Large intestine (tissue), 12 donors: ENCODE data around the gene SLC17A2. TPM values are rescaled to one million over a fixed set of nuclear protein-coding genes. Genes with fewer than 3 reads are reported as not detected.
A peak's percentile ranks its signal among the peaks of the same experiment; 100 is the strongest.

Source experiments
- DNase-seq, 2 donors: peaks; one replicate each; pipeline versions ENCODE4 v3.0.0 to v3.0.0-alpha.2; 2013
- H3K27ac ChIP-seq: one replicate; pipeline ENCODE4 v1.5.1; 2013; ENCODE audit warnings: low read length
- H3K27me3 ChIP-seq: 2 replicates; pipeline ENCODE4 v1.6.1; 2013; ENCODE audit warnings: low read length; ENCODE audit not compliant: control insufficient read depth, insufficient read depth
- H3K36me3 ChIP-seq: 2 replicates; pipeline ENCODE4 v1.6.1; 2013; ENCODE audit warnings: low read length; ENCODE audit not compliant: control insufficient read depth, insufficient read depth
- H3K4me1 ChIP-seq: one replicate; pipeline ENCODE4 v1.6.1; 2013; ENCODE audit warnings: low read length; ENCODE audit not compliant: control insufficient read depth, insufficient read depth
- H3K4me3 ChIP-seq: one replicate; pipeline ENCODE4 v1.5.1; 2013; ENCODE audit warnings: low read length
- H3K9me3 ChIP-seq: one replicate; pipeline ENCODE4 v1.6.1; 2013; ENCODE audit warnings: mild to moderate bottlenecking, low read depth, low read length, moderate library complexity; ENCODE audit not compliant: control insufficient read depth
- WGBS: methylation state at CpG from one replicate; pipeline ENCODE4 v1.1.5; 2013; ENCODE audit warnings: low lambda C conversion rate; ENCODE audit not compliant: insufficient coverage; 5-methylcytosine and 5-hydroxymethylcytosine counted together
- long read RNA-seq, 11 donors: transcript quantifications; one replicate each; lab custom pipeline, GENCODE V29; 2026
- polyA plus RNA-seq: library from polyadenylated mRNA; unstranded; fragments of 120-200 nt; gene quantifications from one replicate; pipeline ENCODE4 v1.2.1, GENCODE V29; 2013

SLC17A2 gene
- polyA plus RNA-seq: 0.01 TPM
- long read RNA-seq, donor 1, partial matches to known transcripts: 38 of 38 reads
- long read RNA-seq, donor 1, other reads (novel, unspliced or antisense): 0 of 38 reads
- long read RNA-seq, donor 2, partial matches to known transcripts: 70 of 70 reads
- long read RNA-seq, donor 2, other reads (novel, unspliced or antisense): 0 of 70 reads
- long read RNA-seq, donor 3, partial matches to known transcripts: 211 of 211 reads
- long read RNA-seq, donor 3, other reads (novel, unspliced or antisense): 0 of 211 reads
- long read RNA-seq, donor 4: 0 reads
- long read RNA-seq, donor 5: 0 reads
- long read RNA-seq, donor 6, partial matches to known transcripts: 107 of 107 reads
- long read RNA-seq, donor 6, other reads (novel, unspliced or antisense): 0 of 107 reads
- long read RNA-seq, donor 7: 0 reads
- long read RNA-seq, donor 8, partial matches to known transcripts: 265 of 265 reads
- long read RNA-seq, donor 8, other reads (novel, unspliced or antisense): 0 of 265 reads
- long read RNA-seq, donor 9: 0 reads
- long read RNA-seq, donor 10, partial matches to known transcripts: 138 of 138 reads
- long read RNA-seq, donor 10, other reads (novel, unspliced or antisense): 0 of 138 reads
- long read RNA-seq, donor 11: 0 reads

GRCh38 chr6:25930532-25931410 is at the start of gene SLC17A2:
SLC17A2 (minus strand) TSS chr6:25930691; CDS start chr6:25925796, 4,895 bp downstream.
- no peak within 1 kb of the TSS for H3K27ac ChIP-seq
- peak in 1 of 2 donors; percentile 30 for DNase-seq
- 40% methylated on average over 2 of the region's 9 CpGs for WGBS

DNA sequence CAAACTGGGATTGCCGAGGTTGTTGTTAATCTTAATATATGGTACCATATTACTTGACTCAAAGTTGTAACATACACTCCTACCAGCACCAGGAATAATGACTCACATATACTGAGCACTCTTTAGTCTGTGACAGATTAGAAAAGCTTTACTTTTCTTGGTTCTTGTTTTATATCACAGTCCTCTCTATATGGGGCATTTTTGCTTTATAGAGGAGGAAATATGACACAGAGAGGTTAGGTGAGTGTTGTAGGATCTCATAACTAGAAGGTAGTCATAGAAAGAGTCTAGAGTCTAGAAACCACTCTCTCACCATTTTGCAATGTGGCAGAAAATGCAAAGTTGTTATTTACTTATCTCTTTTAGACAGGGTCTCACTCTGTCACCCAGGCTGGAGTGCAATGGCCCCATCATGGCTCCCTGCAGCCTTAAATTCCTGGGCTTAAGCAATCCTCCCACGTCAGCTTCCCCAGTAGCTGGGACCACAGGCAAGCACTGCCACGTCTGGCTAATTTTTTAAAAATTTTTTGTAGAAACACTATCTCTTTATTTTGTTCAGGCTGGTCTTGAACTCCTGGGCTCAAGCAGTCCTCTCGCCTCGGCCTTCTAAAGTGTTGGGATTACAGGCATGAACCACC is 45.6 kb upstream of the SLC17A2 start:
- Histone ChIP-seq H3K9me3 (no peaks in the 10 kb centered on the region), H3K4me3 (no peak overlapping the region), H3K36me3 (peaks cover 70% of the 10 kb centered on the region), H3K27me3 (no peaks in the 10 kb centered on the region), H3K4me1 (peaks cover 4% of the 10 kb centered on the region), H3K27ac (no peak overlapping the region)
- DNase-seq: no peak
- 60% methylated on average over 1 of the region's 5 CpGs for whole genome bisulfite sequencing

More at GRCh38 chr6:25930532-25931410, at the start of gene SLC17A2:
- no peaks in the 10 kb centered on the region for H3K9me3 ChIP-seq
- no peaks in the 10 kb centered on the region for H3K27me3 ChIP-seq
- peaks cover 14% of the 10 kb centered on the region for H3K4me1 ChIP-seq
- H3K36me3 ChIP-seq: no peaks in the 10 kb centered on the region
- H3K4me3 ChIP-seq: no peak within 1 kb of the TSS

- H3K4me3 ChIP-seq: no peak overlapping the region
- H3K27me3 ChIP-seq: no peaks in the 10 kb centered on the region
- H3K36me3 ChIP-seq: peaks cover 80% of the 10 kb centered on the region
- 100% methylated on average over 1 of the region's 2 CpGs for WGBS
- no peaks in the 10 kb centered on the region for H3K4me1 ChIP-seq
- no peak overlapping the region for H3K27ac ChIP-seq
- no peaks in the 10 kb centered on the region for H3K9me3 ChIP-seq
- no peak for DNase-seq
These were observed 43.5 kb upstream of the SLC17A2 start for GRCh38 chr6:25973923-25974555.

DNA sequence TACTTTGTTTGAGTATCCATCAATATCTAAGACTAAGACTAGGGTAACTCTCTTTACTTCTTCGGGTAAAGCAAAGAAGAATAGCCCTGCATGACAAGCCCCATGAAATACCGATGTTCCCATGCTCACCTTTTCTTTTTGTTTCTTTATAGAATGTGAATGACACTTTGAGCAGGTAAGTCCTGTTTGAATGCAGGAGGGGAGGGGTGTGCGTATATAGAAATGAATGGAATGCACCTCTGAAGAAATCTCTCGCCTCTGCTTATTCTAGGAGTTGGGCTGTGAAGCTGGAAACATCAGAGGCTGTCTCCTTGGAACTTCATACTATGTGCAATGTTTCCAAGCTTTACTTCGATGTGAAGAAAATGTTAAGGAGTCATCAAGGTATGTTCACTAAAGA is 42.4 kb upstream of the SLC17A2 start:
- H3K4me3 ChIP-seq: no peak overlapping the region
- H3K36me3 ChIP-seq: peaks cover 82% of the 10 kb centered on the region
- H3K27me3 ChIP-seq: no peaks in the 10 kb centered on the region
- DNase-seq: no peak
- no peaks in the 10 kb centered on the region for H3K9me3 ChIP-seq
- H3K27ac ChIP-seq: no peak overlapping the region
- 100% methylated on average over 1 of the region's 5 CpGs for WGBS
- peaks cover under 1% of the 10 kb centered on the region for H3K4me1 ChIP-seq

DNA sequence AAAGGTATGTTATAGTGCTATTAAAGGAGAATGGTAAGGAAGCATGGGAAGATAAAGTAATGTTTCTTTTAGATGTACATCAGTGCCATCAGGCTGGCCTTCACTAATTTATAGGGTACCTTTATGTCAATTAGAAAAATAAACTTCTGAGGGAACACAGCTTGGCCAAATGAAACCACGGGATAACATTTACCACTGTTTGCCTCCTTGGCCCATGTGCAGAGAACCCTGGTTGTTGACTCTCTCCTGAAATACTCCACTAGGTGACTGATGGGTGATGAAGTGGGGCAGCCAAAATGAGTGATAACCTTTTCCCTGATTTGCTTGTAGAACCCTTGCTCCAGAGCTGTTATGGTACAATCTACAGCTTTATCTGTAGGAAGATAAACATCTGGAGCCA is 41.6 kb upstream of the SLC17A2 start:
- no peak for DNase-seq
- Histone ChIP-seq H3K4me1 (peaks cover 5% of the 10 kb centered on the region), H3K9me3 (no peaks in the 10 kb centered on the region), H3K36me3 (peaks cover 84% of the 10 kb centered on the region), H3K27ac (no peak overlapping the region), H3K4me3 (no peak overlapping the region), H3K27me3 (no peaks in the 10 kb centered on the region)
- WGBS: no CpG with 5 or more reads among the region's 1 CpG

DNA sequence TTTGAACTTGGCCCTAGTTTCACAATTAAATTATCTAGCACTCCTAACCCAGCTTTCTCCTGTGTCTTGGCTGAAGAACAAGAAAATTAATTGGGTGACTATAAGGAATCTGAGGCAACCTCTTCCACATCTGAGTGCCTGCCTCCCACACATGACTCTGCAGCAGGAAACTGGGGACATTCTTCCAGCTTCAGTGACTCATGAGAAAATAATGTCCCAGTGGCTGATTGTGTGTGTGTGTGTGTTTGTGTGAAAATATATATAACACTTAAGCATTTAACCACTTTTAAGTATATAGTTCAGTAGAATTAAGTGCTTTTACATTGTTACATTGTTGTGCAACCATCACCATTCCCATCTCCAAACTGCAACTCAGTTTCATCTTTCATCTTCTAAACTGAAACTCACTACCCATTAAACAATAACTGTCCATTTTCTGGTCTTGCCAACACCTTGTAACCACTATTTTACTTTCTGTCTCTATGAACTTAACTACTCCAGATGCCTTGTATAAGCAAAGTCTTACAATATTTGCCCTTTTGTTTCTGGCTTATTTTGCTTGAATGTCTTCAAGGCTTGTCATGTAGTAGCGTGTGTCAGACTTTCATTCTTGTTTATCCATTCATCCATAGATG is 40.8 kb upstream of the SLC17A2 start:
- no peak overlapping the region for H3K4me3 ChIP-seq
- H3K4me1 ChIP-seq: peaks cover 5% of the 10 kb centered on the region
- no peaks in the 10 kb centered on the region for H3K9me3 ChIP-seq
- peak overlapping the region; percentile 39 for H3K27ac ChIP-seq
- peak; percentile 41 to 65 for DNase-seq
- H3K36me3 ChIP-seq: peaks cover 84% of the 10 kb centered on the region
- no CpG with 5 or more reads among the region's 1 CpG for WGBS
- no peaks in the 10 kb centered on the region for H3K27me3 ChIP-seq

DNA sequence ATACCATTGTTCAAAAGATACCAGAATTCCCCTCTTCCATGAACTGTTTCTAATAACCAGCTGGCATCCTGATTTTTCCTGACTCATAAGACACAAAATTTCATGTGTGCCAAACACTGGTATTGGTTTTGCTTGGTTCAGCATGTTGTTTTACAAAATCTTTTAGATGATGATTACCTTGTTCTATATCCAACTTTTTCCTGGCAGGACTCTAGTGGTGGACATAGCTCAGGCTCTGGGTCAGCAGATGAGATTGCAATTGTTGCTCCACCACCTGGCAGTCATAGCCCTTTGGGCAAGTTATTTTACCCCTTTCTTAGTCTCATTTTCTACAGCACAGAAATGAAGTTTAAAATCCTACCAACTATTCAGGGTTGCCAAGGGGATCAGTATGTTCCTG is 38.3 kb upstream of the SLC17A2 start:
- Histone ChIP-seq H3K4me3 (no peak overlapping the region), H3K4me1 (peaks cover 12% of the 10 kb centered on the region), H3K36me3 (peaks cover 62% of the 10 kb centered on the region), H3K9me3 (no peaks in the 10 kb centered on the region), H3K27me3 (no peaks in the 10 kb centered on the region), H3K27ac (no peak overlapping the region)
- no peak for DNase-seq

GRCh38 chr6:25966711-25967110 is 36.2 kb upstream of the SLC17A2 start:
- no CpG with 5 or more reads among the region's 9 CpGs for WGBS
- H3K36me3 ChIP-seq: peaks cover 44% of the 10 kb centered on the region
- H3K27ac ChIP-seq: no peak overlapping the region
- peaks cover 18% of the 10 kb centered on the region for H3K4me1 ChIP-seq
- no peak overlapping the region for H3K4me3 ChIP-seq
- H3K27me3 ChIP-seq: no peaks in the 10 kb centered on the region
- DNase-seq: no peak
- H3K9me3 ChIP-seq: no peaks in the 10 kb centered on the region

DNA sequence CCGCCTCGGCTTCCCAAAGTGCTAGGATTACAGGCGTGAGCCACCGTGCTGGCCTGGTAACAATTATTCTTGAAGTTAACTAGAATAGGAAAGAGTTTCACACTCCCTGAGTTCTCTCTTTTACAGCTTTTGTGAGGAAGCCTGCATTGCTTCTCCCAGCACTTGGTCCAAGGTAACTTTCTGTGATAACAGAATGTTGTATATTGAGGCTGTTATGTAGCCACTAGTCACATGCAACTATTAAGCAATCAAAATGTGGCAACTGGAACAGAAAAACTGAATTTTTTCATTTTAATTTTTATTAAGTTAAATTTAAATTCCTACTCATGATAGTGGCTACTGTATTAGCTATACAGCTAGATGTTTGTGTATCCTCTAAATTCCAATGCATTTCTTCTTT is 34.6 kb upstream of the SLC17A2 start:
- H3K9me3 ChIP-seq: no peaks in the 10 kb centered on the region
- WGBS: no CpG with 5 or more reads among the region's 4 CpGs
- peaks cover 18% of the 10 kb centered on the region for H3K4me1 ChIP-seq
- no peak overlapping the region for H3K4me3 ChIP-seq
- peak overlapping the region; percentile 96 for H3K27ac ChIP-seq
- no peaks in the 10 kb centered on the region for H3K27me3 ChIP-seq
- H3K36me3 ChIP-seq: peaks cover 33% of the 10 kb centered on the region
- DNase-seq: peak; percentile 29 to 59
